ENCODE measurements around the gene CACNG8. TPM values are rescaled to one million over a fixed set of nuclear protein-coding genes. Genes with fewer than 3 reads are reported as not detected.

CACNG8 gene
- total RNA-seq, 2 donors from 2014 or later = 0.04 to 0.24 TPM

- Histone ChIP-seq H3K9me3 (no peaks in the 10 kb centered on the region), H3K36me3 (no peaks in the 10 kb centered on the region), H3K4me1 (no peaks in the 10 kb centered on the region), H3K27ac (no peak overlapping the region), H3K4me3 (no peak overlapping the region), H3K27me3 (no peaks in the 10 kb centered on the region)
- TF ChIP-seq, protein P1, sequence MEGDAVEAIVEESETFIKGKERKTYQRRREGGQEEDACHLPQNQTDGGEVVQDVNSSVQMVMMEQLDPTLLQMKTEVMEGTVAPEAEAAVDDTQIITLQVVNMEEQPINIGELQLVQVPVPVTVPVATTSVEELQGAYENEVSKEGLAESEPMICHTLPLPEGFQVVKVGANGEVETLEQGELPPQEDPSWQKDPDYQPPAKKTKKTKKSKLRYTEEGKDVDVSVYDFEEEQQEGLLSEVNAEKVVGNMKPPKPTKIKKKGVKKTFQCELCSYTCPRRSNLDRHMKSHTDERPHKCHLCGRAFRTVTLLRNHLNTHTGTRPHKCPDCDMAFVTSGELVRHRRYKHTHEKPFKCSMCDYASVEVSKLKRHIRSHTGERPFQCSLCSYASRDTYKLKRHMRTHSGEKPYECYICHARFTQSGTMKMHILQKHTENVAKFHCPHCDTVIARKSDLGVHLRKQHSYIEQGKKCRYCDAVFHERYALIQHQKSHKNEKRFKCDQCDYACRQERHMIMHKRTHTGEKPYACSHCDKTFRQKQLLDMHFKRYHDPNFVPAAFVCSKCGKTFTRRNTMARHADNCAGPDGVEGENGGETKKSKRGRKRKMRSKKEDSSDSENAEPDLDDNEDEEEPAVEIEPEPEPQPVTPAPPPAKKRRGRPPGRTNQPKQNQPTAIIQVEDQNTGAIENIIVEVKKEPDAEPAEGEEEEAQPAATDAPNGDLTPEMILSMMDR (IDR thresholded peaks at IDR 0.05) = no peak
- no peak for DNase-seq (ENCODE audit: low spot score)
Measured at GRCh38 chr19:53999694-54000093, 37.0 kb downstream of the CACNG8 start.

DNA sequence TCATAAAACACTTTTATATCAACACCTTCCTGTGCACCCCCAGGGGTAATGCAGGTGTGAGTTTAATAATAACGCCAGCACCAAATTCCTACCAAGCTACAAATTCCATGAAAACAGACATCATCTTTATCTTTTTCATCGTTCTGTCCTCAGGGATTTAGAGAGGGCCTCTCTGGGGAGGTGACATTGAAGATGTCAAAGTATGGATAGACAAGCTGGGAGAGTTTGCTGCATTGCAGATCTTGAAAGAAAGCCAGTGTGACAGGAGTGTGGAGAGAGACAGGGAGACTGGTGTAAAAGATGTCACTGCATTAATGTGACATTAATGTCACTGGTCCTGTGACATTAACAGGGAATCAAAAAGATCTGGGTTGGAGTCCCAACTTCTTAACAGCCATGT is 38.8 kb downstream of the CACNG8 start:
- Histone ChIP-seq H3K4me3 (no peak overlapping the region), H3K27ac (no peak overlapping the region), H3K27me3 (no peaks in the 10 kb centered on the region), H3K36me3 (no peaks in the 10 kb centered on the region), H3K4me1 (no peaks in the 10 kb centered on the region), H3K9me3 (no peaks in the 10 kb centered on the region)
- TF ChIP-seq, protein P1 (IDR thresholded peaks at IDR 0.05) = no peak
- no peak for DNase-seq (ENCODE audit: low spot score)

DNA sequence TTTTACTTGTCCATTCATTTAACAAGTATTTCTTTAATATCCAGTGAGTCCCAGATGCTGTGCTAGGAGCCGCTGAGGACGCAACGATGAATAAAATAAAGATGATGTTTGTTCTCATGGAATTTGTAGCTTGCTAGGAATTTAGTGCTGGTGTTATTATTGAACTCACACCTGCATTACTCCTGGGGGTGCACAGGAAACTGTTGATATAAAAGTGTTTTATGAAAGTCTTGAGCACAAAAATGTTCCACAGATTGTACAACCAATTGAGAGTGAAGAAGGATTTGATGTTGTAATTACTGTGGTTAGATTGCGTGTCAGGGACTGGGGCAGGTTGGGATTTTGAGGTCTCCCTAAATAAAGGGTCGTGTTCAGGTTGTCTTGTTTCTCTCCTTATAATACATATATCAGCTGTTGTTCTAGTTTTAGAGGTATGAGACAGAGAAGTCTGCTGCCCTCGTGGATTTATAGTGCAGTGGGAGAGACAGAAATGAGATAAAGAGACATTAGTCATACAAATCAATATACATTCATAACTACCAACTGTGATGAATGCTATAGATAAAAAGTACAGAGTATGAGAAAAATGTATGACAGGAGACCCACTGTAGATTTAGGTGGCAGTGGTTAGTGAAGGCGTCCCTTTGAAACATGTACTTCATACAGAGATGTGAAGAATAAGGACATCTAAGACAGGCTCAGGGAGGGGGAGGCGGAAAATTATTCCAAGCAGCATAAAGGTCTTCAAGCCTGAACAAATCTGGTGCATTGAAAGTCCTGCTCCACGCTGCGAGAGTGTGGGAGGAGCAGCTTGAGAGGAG is 40.0 kb downstream of the CACNG8 start:
- Histone ChIP-seq H3K4me3 (no peak overlapping the region), H3K36me3 (no peaks in the 10 kb centered on the region), H3K27me3 (no peaks in the 10 kb centered on the region), H3K27ac (no peak overlapping the region), H3K9me3 (no peaks in the 10 kb centered on the region), H3K4me1 (no peaks in the 10 kb centered on the region)
- TF ChIP-seq, protein P1 (IDR thresholded peaks at IDR 0.05) = no peak
- DNase-seq (ENCODE audit: low spot score) = no peak

DNA sequence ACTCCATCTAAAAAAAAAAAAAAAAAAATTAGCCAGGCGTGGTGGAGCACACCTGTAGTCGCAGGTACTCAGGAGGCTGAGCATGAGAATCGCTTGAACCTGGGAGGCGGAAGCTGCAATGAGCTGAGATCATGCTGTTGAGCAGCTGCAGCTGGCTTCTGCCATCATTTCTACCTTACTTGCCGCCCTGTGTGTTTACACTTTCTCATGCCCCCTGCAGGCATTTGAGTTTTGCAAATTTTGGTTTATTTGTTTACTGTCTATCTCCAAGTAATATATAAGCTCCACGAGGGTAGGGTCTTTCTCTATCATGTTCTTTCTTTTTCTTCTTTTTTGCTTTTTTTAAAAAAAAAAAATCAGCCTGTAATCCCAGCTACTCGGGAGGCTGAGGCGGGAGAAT is 46.7 kb downstream of the CACNG8 start:
- H3K36me3 ChIP-seq = no peaks in the 10 kb centered on the region
- no peak for DNase-seq (ENCODE audit: low spot score)
- TF ChIP-seq, protein P1 (IDR thresholded peaks at IDR 0.05) = no peak
- no peaks in the 10 kb centered on the region for H3K4me1 ChIP-seq
- H3K27ac ChIP-seq = no peak overlapping the region
- H3K27me3 ChIP-seq = no peaks in the 10 kb centered on the region
- no peak overlapping the region for H3K4me3 ChIP-seq
- no peaks in the 10 kb centered on the region for H3K9me3 ChIP-seq

DNA sequence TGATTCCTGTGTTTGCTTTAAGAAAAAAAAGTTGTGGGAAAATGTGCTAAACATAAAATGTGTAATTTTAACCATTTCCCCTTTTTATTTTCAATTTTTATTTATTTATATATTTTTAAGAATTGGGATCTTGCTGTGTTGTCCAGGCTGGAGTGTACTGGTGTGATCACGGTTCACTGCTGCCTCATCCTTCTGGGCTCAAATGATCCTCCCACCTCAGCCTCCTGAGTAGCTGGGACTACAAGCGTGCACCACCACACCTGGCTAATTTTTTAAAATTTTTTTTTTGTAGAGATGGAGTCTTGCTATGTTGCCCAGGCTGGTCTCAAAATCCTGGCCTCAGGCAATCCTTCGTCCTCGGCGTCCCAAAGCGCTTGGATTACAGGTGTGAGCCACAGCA is 47.7 kb downstream of the CACNG8 start:
- H3K4me1 ChIP-seq = no peaks in the 10 kb centered on the region
- H3K36me3 ChIP-seq = no peaks in the 10 kb centered on the region
- TF ChIP-seq, protein P1 (IDR thresholded peaks at IDR 0.05) = no peak
- no peak overlapping the region for H3K4me3 ChIP-seq
- H3K27me3 ChIP-seq = no peaks in the 10 kb centered on the region
- H3K9me3 ChIP-seq = no peaks in the 10 kb centered on the region
- H3K27ac ChIP-seq = no peak overlapping the region
- DNase-seq (ENCODE audit: low spot score) = no peak

Data from right atrium auricular region (tissue), 2 donors.